OCI-LY7 (cell line): ENCODE results near the gene USP44. TPM values are rescaled to one million over a fixed set of nuclear protein-coding genes. Genes with fewer than 3 reads are reported as not detected.
A peak's percentile ranks its signal among the peaks of the same experiment; 100 is the strongest.

ENCODE experiments used
- BruUV-seq: library from RNA; stranded (reverse); fragments of 400-500 nt; replicated peaks from 2 replicates; lab custom pipeline; 2021; lab: Mats Ljungman, UMichigan
- CTCF ChIA-PET: fragments of 300-600 bp; sonication (Branson Sonifier 250); formaldehyde crosslinking; loops from one replicate; lab custom pipeline; 2022; ENCODE audit warnings: antibody characterized with exemption; ENCODE audit not compliant: unreplicated experiment; lab: Charles Lee
- POLR2A ChIA-PET: fragments of 300-600 bp; sonication (Branson Sonifier 250); formaldehyde crosslinking; loops from one replicate; lab custom pipeline; 2022; ENCODE audit warnings: antibody characterized with exemption; lab: Charles Lee
- DNase-seq: peaks from one replicate; pipeline ENCODE4 v3.0.0-alpha.2; 2015; ENCODE audit warnings: low spot score
- H2AFZ ChIP-seq: fragments of 200-600 bp; sonication (generic), shearing (Covaris generic); 2 replicates; pipeline ENCODE4 v1.6.1; 2014; ENCODE audit warnings: mild to moderate bottlenecking, antibody characterized with exemption, low read length, moderate library complexity
- H3K27ac ChIP-seq: fragments of 200-600 bp; sonication (generic); 2 replicates; pipeline ENCODE4 v1.5.1; 2014; ENCODE audit warnings: mixed run types, low read depth, mild to moderate bottlenecking, moderate library complexity, low read length, inconsistent platforms; ENCODE audit not compliant: poor library complexity, severe bottlenecking
- H3K36me3 ChIP-seq: fragments of 200-600 bp; sonication (generic); 2 replicates; pipeline ENCODE4 v1.6.1; 2014; ENCODE audit warnings: mild to moderate bottlenecking, antibody characterized with exemption, low read length, moderate library complexity, mixed read lengths; ENCODE audit not compliant: insufficient read depth
- H3K4me1 ChIP-seq: fragments of 200-600 bp; sonication (generic); 2 replicates; pipeline ENCODE4 v1.5.1; 2014; ENCODE audit warnings: mild to moderate bottlenecking, low read length; ENCODE audit not compliant: insufficient read depth, poor library complexity, severe bottlenecking
- H3K4me2 ChIP-seq: fragments of 200-600 bp; sonication (generic); 2 replicates; pipeline ENCODE4 v1.6.1; 2014; ENCODE audit warnings: mild to moderate bottlenecking, low read length
- H3K4me3 ChIP-seq: fragments of 200-600 bp; sonication (generic); 2 replicates; pipeline ENCODE4 v1.5.1; 2014; ENCODE audit warnings: mild to moderate bottlenecking, low read depth, low read length; ENCODE audit not compliant: poor library complexity, severe bottlenecking
- H3K79me2 ChIP-seq: fragments of 200-600 bp; sonication (generic); 2 replicates; pipeline ENCODE4 v1.6.1; 2016; ENCODE audit warnings: low read depth, mild to moderate bottlenecking, low read length, moderate library complexity, mixed read lengths; ENCODE audit not compliant: insufficient read depth
- H3K9me2 ChIP-seq: fragments of 200-600 bp; sonication (generic); 2 replicates; pipeline ENCODE4 v1.6.1; 2016; ENCODE audit warnings: mild to moderate bottlenecking, low read length, mixed read lengths; ENCODE audit not compliant: insufficient read depth
- H3K9me3 ChIP-seq: fragments of 200-600 bp; sonication (generic); 2 replicates; pipeline ENCODE4 v1.6.1; 2014; ENCODE audit warnings: mild to moderate bottlenecking, mixed run types, low read length, mixed read lengths
- H4K20me1 ChIP-seq: fragments of 200-600 bp; sonication (generic); 2 replicates; pipeline ENCODE4 v1.6.1; 2014; ENCODE audit warnings: mild to moderate bottlenecking, antibody characterized with exemption, low read length, moderate library complexity, mixed read lengths; ENCODE audit not compliant: insufficient read depth
- EZH2phosphoT487 ChIP-seq: fragments of 200-600 bp; sonication (generic); IDR thresholded peaks from 2 replicates; pipeline ENCODE4 v1.6.1; 2018; ENCODE audit warnings: low read depth, borderline replicate concordance, mild to moderate bottlenecking, mixed run types, antibody characterized with exemption, low read length, moderate library complexity, mixed read lengths
- intact Hi-C: fragments of 100-400 bp; cut with micrococcal nuclease; formaldehyde crosslinking; loops from one replicate; pipeline ENCODE4 v1.10.0; 2022; ENCODE audit not compliant: unreplicated experiment
- total RNA-seq, 2 experiments: library from RNA; depleted of rRNA in 1 of 2; stranded (reverse); fragments of >200 nt in 1 of 2; shearing (Covaris generic) in 1 of 2; gene quantifications; 2 replicates each; pipeline ENCODE4 v1.2.3, GENCODE V29; 2014 to 2022
- TF ChIP-seq, protein P1 (sequence below): fragments of 200-600 bp; sonication (generic); conservative IDR thresholded peaks from 2 replicates; pipeline ENCODE4 v1.5.1; 2014; ENCODE audit warnings: mild to moderate bottlenecking, antibody characterized with exemption, low read length, moderate library complexity, mixed read lengths

USP44 gene
- total RNA-seq, 2 experiments from 2014 or later: 3.4 to 8.6 TPM

DNA sequence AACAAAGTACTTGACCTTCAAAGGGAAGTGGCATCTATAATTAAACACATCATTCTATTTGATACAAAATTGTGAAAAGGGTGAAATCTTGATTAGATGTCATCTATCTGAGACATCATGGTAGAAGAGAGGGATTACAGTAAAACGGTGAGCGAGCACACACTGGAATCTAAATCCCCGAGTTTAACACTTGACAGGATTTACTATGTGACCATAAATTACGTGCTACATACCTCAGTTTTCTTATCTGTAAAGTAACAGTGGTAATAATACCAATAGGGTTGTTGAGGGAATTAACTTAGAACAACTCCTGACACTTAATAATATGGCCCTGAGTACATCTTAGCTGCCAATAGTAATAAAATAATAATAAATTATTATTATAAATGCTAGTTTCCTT, 13.3 kb downstream of the USP44 start:
- intact Hi-C loops: no loop called here
- H3K27ac ChIP-seq: no peak overlapping the region
- no peaks in the 10 kb centered on the region for H3K36me3 ChIP-seq
- no peak overlapping the region for H2AFZ ChIP-seq
- BruUV-seq: no TSS peak
- H3K9me2 ChIP-seq: no peaks in the 10 kb centered on the region
- H3K4me2 ChIP-seq: no peak overlapping the region
- no peaks in the 10 kb centered on the region for H4K20me1 ChIP-seq
- peaks cover 13% of the 10 kb centered on the region for H3K4me1 ChIP-seq
- no peak for TF ChIP-seq EZH2phosphoT487
- TF ChIP-seq, protein P1, sequence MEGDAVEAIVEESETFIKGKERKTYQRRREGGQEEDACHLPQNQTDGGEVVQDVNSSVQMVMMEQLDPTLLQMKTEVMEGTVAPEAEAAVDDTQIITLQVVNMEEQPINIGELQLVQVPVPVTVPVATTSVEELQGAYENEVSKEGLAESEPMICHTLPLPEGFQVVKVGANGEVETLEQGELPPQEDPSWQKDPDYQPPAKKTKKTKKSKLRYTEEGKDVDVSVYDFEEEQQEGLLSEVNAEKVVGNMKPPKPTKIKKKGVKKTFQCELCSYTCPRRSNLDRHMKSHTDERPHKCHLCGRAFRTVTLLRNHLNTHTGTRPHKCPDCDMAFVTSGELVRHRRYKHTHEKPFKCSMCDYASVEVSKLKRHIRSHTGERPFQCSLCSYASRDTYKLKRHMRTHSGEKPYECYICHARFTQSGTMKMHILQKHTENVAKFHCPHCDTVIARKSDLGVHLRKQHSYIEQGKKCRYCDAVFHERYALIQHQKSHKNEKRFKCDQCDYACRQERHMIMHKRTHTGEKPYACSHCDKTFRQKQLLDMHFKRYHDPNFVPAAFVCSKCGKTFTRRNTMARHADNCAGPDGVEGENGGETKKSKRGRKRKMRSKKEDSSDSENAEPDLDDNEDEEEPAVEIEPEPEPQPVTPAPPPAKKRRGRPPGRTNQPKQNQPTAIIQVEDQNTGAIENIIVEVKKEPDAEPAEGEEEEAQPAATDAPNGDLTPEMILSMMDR: no peak
- CTCF ChIA-PET: interaction anchor here (1.1 to 1.2 kb wide), 2 partner anchors 10 to 12 kb away, joined by 3 to 4 read pairs; no protein-coding TSS in a partner anchor
- H3K4me3 ChIP-seq: no peak overlapping the region
- POLR2A ChIA-PET: interaction anchor here (0.7 to 2.6 kb wide), 7 partner anchors 10 to 288 kb away, joined by 3 to 10 read pairs (median 3); no protein-coding TSS in a partner anchor
- H3K79me2 ChIP-seq: no peaks in the 10 kb centered on the region
- DNase-seq: no peak
- H3K9me3 ChIP-seq: no peaks in the 10 kb centered on the region

DNA sequence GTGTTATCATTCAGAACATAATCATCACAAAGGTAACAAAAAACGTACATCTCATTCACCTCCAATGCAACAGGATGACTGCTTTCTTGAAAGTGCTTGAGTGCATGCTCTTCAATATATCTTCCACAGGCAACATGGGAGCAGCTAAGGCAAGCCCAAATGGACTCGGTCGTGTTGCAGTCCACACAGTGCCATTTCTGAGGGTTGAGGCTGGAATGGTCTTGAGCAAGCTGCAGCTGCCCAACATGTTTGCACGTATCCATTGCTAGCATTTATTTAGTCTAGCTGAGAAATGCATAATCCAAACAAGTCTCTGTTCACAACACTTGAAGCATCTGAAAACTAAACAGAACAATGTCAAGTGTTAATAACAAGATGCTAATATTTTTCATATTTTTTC, 17.3 kb downstream of the USP44 start:
- POLR2A ChIA-PET: interaction anchor here (0.6 to 2.5 kb wide), 10 partner anchors 14 to 287 kb away, joined by 3 to 8 read pairs (median 4); no protein-coding TSS in a partner anchor
- peak overlapping the region; percentile 60; the same call in 1 of the 2 replicates for H2AFZ ChIP-seq

More for the DNA sequence above, 17.3 kb downstream of the USP44 start:
- intact Hi-C loops: loop anchor here (1.0 to 2.0 kb wide), 3 partner anchors 198 to 417 kb away; partner anchors contain the start of genes FGD6 and VEZT
- Histone ChIP-seq H3K4me1 (peaks cover 27% of the 10 kb centered on the region), H3K9me2 (no peaks in the 10 kb centered on the region), H4K20me1 (no peaks in the 10 kb centered on the region), H3K36me3 (no peaks in the 10 kb centered on the region), H3K4me3 (no peak overlapping the region), H3K27ac (no peak overlapping the region), H3K4me2 (0 out of 2 replicates have a peak overlapping the region, but pooled peaks have one; percentile 9), H3K79me2 (no peaks in the 10 kb centered on the region), H3K9me3 (no peaks in the 10 kb centered on the region)
- BruUV-seq: no TSS peak
- DNase-seq: no peak
- TF ChIP-seq, protein P1: no peak
- no peak for TF ChIP-seq EZH2phosphoT487
- CTCF ChIA-PET: interaction anchor here (0.6 to 1.9 kb wide), 4 partner anchors 14 to 793 kb away, joined by 3 to 9 read pairs (median 4); no protein-coding TSS in a partner anchor
